ENCODE results near the gene KRT15. TPM values are rescaled to one million over a fixed set of nuclear protein-coding genes. Genes with fewer than 3 reads are reported as not detected.

KRT15 gene
- total RNA-seq, 1 donor, result 0.63 TPM

DNA sequence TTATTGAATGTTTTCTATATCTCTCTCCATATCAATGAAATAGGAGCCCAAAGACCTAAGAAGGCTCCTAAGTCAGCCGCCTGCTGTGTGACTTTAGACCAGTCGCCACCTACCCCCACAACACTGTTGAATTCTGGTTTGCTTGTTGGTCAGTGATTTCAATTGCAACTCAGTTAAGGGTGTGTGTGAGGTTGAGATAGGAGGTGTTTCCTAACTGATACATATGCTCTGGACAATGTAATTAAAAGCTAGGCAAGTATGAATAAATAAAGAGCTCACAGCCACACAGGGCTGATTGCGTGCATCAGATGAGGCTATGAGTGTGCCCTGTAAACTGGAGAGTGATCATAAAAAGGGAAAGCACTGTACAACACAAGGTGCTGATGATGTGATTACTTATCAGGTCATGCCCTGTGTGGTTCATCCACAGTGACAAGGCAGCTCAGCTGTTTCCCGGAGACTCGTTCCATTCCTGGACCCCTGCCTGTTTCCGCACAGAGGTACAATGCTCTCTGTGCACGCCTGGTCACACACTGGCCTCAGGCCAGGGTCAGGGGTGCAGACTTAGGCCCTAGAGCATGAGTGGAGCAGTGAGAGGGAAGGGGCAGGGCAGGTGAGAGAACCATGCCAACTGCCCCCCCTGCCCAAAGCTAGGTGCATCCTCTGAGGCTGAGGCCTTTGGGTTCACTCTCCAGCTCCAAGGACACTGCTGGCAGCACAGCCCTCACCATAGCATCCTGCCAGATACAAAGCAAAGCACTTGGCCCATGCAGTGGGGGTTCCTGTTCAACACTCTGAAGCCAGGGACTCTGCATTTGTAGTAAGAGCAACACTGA lies 34.5 kb downstream of the KRT15 start:
- no peak for DNase-seq (ENCODE audit: low read depth)
- no peak overlapping the region for H3K4me3 ChIP-seq (ENCODE audit: low read depth, low read length)
- no peak for TF ChIP-seq CTCF (IDR thresholded peaks at IDR 0.05; ENCODE audit: insufficient read depth, low read length)

- DNase-seq (ENCODE audit: low read depth), result no peak
- no peak for TF ChIP-seq CTCF (IDR thresholded peaks at IDR 0.05; ENCODE audit: insufficient read depth, low read length)
- H3K4me3 ChIP-seq (ENCODE audit: low read depth, low read length), result no peak overlapping the region
Observed at GRCh38 chr17:41483531-41483930, 35.2 kb downstream of the KRT15 start.

DNA sequence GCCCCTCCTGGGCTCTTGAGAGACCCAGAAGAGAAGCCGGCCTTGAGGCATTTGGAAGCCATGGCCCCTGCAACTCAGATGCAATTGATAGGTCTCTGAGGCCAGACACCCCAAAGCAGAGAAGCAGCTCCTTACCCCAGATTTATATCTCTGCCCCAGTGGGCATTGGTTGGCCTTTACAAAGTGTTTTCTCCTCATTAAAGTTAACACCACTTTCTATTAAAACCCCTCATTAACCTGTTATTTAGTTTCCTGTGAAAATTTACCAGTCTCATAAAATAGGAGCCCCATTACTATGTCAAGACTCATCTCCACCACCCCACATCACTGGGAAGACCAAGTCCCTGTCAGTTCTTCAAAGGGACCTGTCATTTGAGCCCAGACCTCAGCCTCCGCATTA lies 37.7 kb downstream of the KRT15 start, which contains the start of gene KRT35:
TSS of gene KRT35 (minus strand) at position 116 of the 400 bp plus-strand sequence. CDS start at position 62, 54 bp downstream.
- TF ChIP-seq CTCF (IDR thresholded peaks at IDR 0.05; ENCODE audit: insufficient read depth, low read length), result no peak

DNA sequence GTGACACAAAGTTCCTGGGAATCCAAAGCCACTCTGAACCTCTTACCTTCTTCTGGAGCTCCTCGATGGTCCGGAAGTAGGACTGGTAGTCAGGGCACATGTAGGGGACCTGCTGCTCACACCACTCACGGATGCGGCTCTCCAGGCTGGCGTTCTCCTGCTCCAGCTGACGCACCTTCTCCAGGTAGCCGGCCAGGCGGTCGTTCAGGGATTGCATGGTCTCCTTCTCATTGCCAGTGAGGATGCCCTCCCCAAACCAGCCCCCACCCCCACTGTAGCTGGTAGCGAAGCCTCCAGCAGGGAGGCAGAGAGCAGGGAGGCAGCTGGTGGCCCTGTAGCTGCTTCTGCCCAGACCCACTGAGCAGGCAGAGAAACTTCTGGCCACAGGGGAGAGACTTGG lies 38.1 kb downstream of the KRT15 start:
- no peak for DNase-seq (ENCODE audit: low read depth)
- TF ChIP-seq CTCF (IDR thresholded peaks at IDR 0.05; ENCODE audit: insufficient read depth, low read length), result no peak
- H3K4me3 ChIP-seq (ENCODE audit: low read depth, low read length), result no peak overlapping the region

More for the DNA sequence above, 37.7 kb downstream of the KRT15 start, which contains the start of gene KRT35:
- no peak within 1 kb of the TSS for H3K4me3 ChIP-seq (ENCODE audit: low read depth, low read length)
- DNase-seq (ENCODE audit: low read depth), result no peak

DNA sequence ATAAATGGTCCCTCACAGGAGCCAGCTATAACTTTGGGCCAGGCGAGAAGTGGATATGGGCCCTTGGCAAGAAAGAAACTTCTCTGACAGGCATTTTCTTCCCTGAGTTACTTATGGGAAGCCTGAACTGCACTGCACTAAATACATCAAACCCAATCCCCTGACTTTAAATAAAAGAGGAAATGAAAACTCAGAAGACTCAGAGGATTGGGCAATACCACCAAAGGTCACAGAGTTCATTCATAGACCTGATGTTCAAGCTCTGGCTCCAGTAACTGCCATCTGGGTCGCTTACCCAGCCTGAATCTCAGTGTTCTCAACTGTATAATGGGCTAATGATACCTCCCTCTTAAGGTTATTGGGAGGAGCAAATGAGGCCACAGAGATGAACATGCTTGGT lies 38.6 kb downstream of the KRT15 start:
- TF ChIP-seq CTCF (IDR thresholded peaks at IDR 0.05; ENCODE audit: insufficient read depth, low read length), result no peak
- H3K4me3 ChIP-seq (ENCODE audit: low read depth, low read length), result no peak overlapping the region
- no peak for DNase-seq (ENCODE audit: low read depth)

DNA sequence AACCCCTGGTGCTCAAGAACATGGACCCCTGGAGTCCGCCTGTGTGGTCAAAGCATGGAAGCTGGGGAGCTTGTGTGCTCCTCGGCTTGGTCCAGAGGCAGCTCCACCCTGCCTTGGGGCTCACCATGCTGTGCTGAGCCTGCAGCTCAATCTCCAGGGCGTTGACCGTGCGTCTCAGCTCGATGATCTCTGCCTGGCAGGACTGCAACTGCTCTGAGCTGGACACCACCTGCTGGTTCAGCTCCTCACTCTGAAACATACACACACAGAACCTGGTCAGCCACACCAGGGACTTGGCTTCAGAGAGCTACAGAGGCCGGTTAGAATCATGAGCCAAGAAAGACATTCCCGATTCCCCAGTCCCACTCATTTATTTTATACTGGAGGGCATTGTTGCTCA lies 40.5 kb downstream of the KRT15 start:
- TF ChIP-seq CTCF (IDR thresholded peaks at IDR 0.05; ENCODE audit: insufficient read depth, low read length), result no peak
- H3K4me3 ChIP-seq (ENCODE audit: low read depth, low read length), result no peak overlapping the region
- no peak for DNase-seq (ENCODE audit: low read depth)
